Measurements from ENCODE around the gene LIPN.

The LIPN gene

DNA sequence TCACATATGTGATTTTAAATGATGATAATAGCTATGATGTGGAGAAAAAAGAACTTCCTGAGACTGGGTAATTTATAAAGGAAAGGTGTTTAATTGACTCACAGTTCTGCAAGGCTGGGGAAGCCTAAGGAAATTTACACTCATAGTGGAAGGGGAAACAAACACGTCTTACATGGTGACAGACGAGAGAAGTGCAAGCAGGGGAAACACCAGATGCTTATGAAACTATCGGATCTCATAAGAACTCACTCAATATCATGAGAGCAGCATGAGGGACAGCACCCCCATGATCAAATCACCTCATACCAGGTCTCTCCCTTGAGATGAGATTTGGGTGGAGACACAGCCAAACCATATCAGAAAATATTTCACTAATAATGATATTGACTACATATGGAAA lies 4.1 kb upstream of the LIPN start:
- H3K4me1 ChIP-seq (ENCODE audit: control insufficient read depth, low read length): no peaks in the 10 kb centered on the region
- no peak overlapping the region for H3K27ac ChIP-seq (ENCODE audit: low read depth, low read length)
- TF ChIP-seq, protein P1, sequence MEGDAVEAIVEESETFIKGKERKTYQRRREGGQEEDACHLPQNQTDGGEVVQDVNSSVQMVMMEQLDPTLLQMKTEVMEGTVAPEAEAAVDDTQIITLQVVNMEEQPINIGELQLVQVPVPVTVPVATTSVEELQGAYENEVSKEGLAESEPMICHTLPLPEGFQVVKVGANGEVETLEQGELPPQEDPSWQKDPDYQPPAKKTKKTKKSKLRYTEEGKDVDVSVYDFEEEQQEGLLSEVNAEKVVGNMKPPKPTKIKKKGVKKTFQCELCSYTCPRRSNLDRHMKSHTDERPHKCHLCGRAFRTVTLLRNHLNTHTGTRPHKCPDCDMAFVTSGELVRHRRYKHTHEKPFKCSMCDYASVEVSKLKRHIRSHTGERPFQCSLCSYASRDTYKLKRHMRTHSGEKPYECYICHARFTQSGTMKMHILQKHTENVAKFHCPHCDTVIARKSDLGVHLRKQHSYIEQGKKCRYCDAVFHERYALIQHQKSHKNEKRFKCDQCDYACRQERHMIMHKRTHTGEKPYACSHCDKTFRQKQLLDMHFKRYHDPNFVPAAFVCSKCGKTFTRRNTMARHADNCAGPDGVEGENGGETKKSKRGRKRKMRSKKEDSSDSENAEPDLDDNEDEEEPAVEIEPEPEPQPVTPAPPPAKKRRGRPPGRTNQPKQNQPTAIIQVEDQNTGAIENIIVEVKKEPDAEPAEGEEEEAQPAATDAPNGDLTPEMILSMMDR (IDR thresholded peaks at IDR 0.05; ENCODE audit: low read depth, low read length, poor library complexity, severe bottlenecking): no peak
- TF ChIP-seq EZH2phosphoT487 (IDR thresholded peaks at IDR 0.05; ENCODE audit: borderline replicate concordance, low read length): no peak
- no peaks in the 10 kb centered on the region for H4K20me1 ChIP-seq (ENCODE audit: control insufficient read depth, insufficient read depth, low read depth, low read length)
- no peaks in the 10 kb centered on the region for H3K79me2 ChIP-seq (ENCODE audit: control insufficient read depth, low read length)
- H3K27me3 ChIP-seq (ENCODE audit: control insufficient read depth, low read length): peaks cover 7% of the 10 kb centered on the region; the same call in 1 of the 2 replicates
- H3K9me2 ChIP-seq (replicated peaks; ENCODE audit: control insufficient read depth, low read length): no peaks in the 10 kb centered on the region
- H3K9me3 ChIP-seq (ENCODE audit: control insufficient read depth, insufficient read depth, low read length): no peaks in the 10 kb centered on the region
- no peak overlapping the region for H3K4me2 ChIP-seq (ENCODE audit: low read length)
- no peak overlapping the region for H3K4me3 ChIP-seq (ENCODE audit: low read length)
- no peaks in the 10 kb centered on the region for H3F3A ChIP-seq (ENCODE audit: control insufficient read depth, insufficient read depth)
- no peaks in the 10 kb centered on the region for H3K36me3 ChIP-seq (ENCODE audit: control insufficient read depth, low read length)

DNA sequence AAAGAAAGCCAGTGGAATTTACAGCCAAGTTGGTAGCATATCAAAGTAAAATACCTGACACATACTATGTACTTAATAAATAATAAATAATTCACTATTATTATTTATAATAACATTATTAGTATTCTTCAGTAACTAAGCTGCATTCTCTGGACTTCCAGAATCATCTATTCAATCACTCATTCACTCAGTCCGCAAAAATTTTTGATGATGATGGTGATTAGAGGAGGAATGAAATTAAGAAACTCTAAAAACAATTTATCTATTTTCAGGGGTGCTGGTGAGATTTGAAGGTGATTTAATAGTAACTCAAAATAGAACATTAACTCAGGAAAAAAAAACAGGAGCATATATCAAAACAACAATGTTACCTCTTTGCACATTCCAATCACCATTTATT lies 3.2 kb upstream of the LIPN start:
- H3K9me2 ChIP-seq (replicated peaks; ENCODE audit: control insufficient read depth, low read length): no peaks in the 10 kb centered on the region
- no peak overlapping the region for H3K4me2 ChIP-seq (ENCODE audit: low read length)
- H3K36me3 ChIP-seq (ENCODE audit: control insufficient read depth, low read length): no peaks in the 10 kb centered on the region
- H4K20me1 ChIP-seq (ENCODE audit: control insufficient read depth, insufficient read depth, low read depth, low read length): no peaks in the 10 kb centered on the region
- no peaks in the 10 kb centered on the region for H3F3A ChIP-seq (ENCODE audit: control insufficient read depth, insufficient read depth)
- H3K27ac ChIP-seq (ENCODE audit: low read depth, low read length): no peak overlapping the region
- peaks cover 7% of the 10 kb centered on the region; the same call in 1 of the 2 replicates for H3K27me3 ChIP-seq (ENCODE audit: control insufficient read depth, low read length)
- no peaks in the 10 kb centered on the region for H3K9me3 ChIP-seq (ENCODE audit: control insufficient read depth, insufficient read depth, low read length)
- H3K79me2 ChIP-seq (ENCODE audit: control insufficient read depth, low read length): no peaks in the 10 kb centered on the region
- TF ChIP-seq EZH2phosphoT487 (IDR thresholded peaks at IDR 0.05; ENCODE audit: borderline replicate concordance, low read length): no peak
- TF ChIP-seq, protein P1 (IDR thresholded peaks at IDR 0.05; ENCODE audit: low read depth, low read length, poor library complexity, severe bottlenecking): no peak
- H3K4me1 ChIP-seq (ENCODE audit: control insufficient read depth, low read length): no peaks in the 10 kb centered on the region
- no peak overlapping the region for H3K4me3 ChIP-seq (ENCODE audit: low read length)

DNA sequence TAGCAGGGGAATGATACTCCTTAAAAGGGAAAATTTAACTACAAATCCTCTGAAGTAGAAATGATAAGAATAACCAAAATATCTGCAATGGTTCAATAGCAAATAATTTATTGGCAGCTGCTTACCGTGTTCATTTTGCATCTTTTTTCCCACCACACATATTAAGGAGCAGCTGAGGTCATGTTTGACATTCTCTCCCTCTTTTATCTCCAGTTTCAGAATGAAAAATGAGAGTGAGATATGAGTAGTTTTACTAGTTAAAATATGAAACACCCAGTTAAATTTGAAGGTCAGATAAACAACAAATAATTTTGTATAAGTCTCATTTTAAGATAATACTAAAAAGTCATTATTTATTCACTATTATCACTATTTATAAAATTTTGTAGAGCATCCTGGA lies 3.1 kb downstream of the LIPN start:
- H3K27me3 ChIP-seq (ENCODE audit: control insufficient read depth, low read length): peaks cover 3% of the 10 kb centered on the region; the same call in 1 of the 2 replicates
- no peaks in the 10 kb centered on the region for H3K9me3 ChIP-seq (ENCODE audit: control insufficient read depth, insufficient read depth, low read length)
- no peaks in the 10 kb centered on the region for H3K9me2 ChIP-seq (replicated peaks; ENCODE audit: control insufficient read depth, low read length)
- H3K4me2 ChIP-seq (ENCODE audit: low read length): no peak overlapping the region
- H3K27ac ChIP-seq (ENCODE audit: low read depth, low read length): no peak overlapping the region
- H3F3A ChIP-seq (ENCODE audit: control insufficient read depth, insufficient read depth): no peaks in the 10 kb centered on the region
- no peaks in the 10 kb centered on the region for H3K79me2 ChIP-seq (ENCODE audit: control insufficient read depth, low read length)
- TF ChIP-seq EZH2phosphoT487 (IDR thresholded peaks at IDR 0.05; ENCODE audit: borderline replicate concordance, low read length): no peak
- TF ChIP-seq, protein P1 (IDR thresholded peaks at IDR 0.05; ENCODE audit: low read depth, low read length, poor library complexity, severe bottlenecking): no peak
- no peaks in the 10 kb centered on the region for H3K4me1 ChIP-seq (ENCODE audit: control insufficient read depth, low read length)
- H4K20me1 ChIP-seq (ENCODE audit: control insufficient read depth, insufficient read depth, low read depth, low read length): no peaks in the 10 kb centered on the region
- no peaks in the 10 kb centered on the region for H3K36me3 ChIP-seq (ENCODE audit: control insufficient read depth, low read length)
- no peak overlapping the region for H3K4me3 ChIP-seq (ENCODE audit: low read length)
